Activated CD4-positive, alpha-beta T cell treated with anti-CD3 and anti-CD28 coated beads for 24 hours (primary cell): ENCODE measurements around the gene HOXB2.
A peak's percentile ranks its signal among the peaks of the same experiment; 100 is the strongest.

Experiments
- DNase-seq, 2 donors: peaks; one replicate each; pipeline ENCODE4 v3.0.0-alpha.2; 2020; ENCODE audit warnings: low read depth in 2 of 2

The HOXB2 gene

GRCh38 chr17:48553190-48553547 is 8.3 kb upstream of the HOXB2 start:
- DNase-seq: no peak

DNA sequence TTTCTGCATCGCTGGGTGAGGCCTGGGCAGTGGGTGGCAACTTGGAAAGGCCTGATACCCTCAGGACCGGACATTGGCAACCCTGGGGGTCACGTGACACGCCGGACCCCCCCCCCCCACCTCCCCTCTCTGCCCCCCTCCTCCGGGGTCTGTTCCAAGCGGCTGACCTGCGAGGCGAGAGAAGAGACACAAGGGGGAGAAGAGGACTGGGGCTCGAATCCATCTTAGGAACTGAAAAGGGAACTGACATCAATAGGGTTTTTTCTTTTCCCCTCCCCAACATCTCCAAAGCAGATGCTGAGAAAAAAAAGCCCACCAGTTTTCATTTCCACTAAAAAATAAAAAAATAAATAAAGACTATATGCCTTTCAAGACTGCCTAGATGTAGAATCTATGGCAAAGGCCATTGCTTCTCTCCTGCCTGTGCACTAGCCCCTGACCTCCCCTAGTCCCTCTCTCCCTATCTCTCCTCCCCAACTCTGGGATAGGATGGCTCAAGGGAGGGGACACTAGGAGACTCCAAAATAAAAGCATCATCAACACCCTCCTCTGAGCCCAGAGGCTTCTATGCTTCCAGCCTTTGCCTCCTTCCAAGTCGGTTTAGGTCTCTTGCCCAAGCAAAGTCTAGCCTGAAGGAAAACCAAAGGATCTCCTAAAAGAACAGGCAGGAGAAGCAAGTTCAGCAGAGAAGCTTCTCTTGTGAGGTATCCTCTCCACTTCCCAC is 7.7 kb upstream of the HOXB2 start:
- DNase-seq: no peak

- no peak for DNase-seq
These were observed 6.9 kb upstream of the HOXB2 start for GRCh38 chr17:48551596-48552465.

DNA sequence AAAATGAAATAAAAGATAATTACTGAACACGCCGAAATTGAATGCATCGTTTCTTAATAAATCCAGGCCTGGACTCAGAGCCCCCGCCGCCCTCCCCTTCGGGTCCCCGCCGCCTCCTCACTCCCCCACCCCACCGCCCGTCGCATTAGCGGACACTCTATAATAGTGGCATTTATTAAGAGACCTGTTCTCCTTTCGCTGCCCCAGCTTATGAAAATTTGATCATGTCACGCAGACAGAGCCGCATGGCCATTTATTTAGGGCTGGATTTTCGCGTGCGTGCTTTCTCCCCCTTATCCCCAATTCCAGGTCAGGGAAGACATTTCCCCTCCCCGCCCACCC is 6.3 kb upstream of the HOXB2 start:
- DNase-seq: no peak

DNA sequence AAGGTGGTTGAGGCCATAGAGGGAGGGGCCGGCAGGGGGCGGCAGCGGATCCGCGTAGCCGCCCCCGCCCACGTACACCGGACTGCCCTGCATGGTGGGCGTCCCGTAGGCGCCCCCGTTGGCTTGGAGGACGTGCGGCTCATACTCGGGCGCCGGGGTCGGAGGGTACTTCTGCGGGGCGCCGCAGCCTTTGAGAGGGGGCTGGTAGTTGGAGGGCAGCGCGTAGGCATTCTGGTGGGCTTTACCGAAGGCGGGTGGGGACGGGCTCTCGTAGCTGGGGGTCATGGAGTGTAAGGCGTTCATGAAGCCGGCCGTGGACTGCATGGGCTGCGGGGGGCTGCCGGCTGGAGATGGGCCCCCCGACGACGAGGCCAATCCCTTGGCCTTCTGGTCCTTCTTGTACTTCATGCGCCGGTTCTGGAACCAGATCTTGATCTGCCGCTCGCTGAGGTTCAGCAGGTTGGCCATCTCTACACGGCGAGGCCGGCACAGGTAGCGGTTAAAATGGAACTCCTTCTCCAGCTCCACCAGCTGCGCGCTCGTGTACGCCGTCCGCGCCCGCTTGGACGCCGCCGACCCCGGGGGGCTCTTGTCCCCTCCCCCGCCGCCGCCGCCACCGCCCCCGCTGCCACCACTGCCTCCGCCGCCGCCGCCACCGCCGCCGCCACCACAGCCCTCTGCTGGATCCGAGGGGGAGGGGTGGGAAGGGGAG is 5.7 kb upstream of the HOXB2 start:
- no peak for DNase-seq

DNA sequence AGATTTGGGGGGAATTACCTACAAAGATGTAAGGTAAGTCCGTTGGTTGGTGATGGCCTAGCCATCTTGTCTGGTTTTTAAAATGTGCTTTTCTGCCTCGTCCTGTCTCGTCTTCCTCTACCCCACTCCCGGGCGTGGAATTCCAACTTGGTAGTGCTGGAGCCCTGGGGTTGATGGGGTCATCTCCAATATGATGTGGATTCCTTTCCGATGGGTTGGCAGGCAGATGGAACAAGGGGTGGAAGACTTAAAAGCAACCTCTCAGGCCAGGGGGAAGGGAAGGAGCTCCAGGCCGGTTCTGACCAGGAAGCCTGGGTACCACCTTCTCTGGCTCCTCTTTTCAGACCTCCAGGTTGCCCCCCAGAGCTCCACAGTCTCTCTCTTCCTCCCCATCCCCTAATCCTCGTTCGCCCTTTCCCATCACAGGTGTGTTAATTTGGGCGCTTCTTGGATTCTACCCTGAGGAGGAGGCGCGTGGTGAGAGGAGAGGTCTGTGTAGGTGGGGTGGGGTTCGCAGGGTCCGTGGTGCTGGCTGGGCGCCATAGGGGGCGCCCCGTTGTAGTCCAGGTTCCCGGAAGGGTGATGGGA is 5.1 kb upstream of the HOXB2 start:
- DNase-seq: no peak

DNA sequence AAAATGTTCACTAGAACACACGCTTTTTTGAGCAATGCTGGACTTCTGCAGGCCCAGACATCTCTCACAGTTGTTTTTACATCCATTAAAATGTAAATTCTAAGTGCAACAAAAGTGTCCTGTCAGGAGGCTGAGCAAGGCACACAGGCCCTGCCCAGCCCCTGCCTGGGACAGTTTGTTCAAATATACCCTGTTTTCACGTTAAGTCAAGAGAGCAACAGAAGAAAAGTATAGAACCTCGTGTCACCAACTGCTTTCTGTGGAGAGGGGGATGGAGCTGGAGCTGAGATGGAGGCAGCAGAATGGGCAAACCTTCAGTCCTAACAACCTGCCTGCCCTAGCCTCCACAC is 4.3 kb upstream of the HOXB2 start:
- DNase-seq: no peak

GRCh38 chr17:48548523-48549280 is 3.8 kb upstream of the HOXB2 start:
- DNase-seq: no peak

GRCh38 chr17:48547808-48548522 is 3.1 kb upstream of the HOXB2 start:
- peak in 1 of 2 donors; percentile 31 for DNase-seq

DNA sequence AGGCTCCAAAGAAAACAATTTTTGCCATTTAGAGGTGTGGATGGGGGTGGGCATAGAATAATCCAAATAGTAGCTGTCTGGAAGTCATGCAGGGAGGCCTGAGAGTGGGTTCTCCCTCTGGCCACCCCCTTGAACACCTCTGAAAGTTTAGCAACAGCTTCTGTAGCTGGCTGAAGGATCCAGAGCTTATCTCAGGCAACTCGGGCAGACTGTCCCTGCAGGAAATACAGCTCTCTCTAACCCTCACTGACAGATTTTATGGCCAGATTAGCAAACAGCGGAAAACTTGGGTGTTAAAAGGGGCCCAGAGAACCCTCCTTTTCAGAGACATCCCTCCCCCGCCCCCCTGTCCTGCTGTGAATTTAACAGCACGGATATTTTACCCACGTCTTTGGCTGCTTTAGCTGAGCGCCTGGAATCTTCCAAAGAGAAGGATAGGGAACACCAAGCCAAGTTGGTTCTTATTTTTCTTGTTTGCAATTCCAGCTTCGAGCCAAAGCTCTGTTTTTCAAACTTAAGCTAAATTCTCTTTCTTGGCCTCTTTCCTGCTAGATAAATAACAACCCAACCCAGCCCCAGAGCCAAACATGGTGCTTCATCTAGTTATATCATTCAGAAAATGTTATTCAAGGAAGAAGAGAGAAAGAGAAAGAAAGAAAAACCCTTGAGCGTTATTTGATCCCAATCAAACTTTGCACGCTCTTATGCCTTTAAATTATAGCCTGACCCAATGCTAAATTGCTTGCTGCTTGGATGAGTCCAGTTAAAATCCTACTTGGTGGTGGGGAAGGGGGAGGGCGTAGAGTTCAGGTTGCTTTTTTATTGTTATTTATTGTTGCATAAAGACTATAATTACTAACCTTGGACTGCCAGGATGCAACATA is 2.3 kb upstream of the HOXB2 start:
- DNase-seq: no peak

- no peak for DNase-seq
These were observed 1.4 kb upstream of the HOXB2 start for GRCh38 chr17:48546137-48546923.

GRCh38 chr17:48545539-48545938 is 630 bp upstream of the HOXB2 start:
- DNase-seq: no peak

GRCh38 chr17:48544349-48545021 is 424 bp downstream of the HOXB2 start:
- peak in 1 of 2 donors; percentile 33 for DNase-seq

GRCh38 chr17:48543854-48544348 is 1.0 kb downstream of the HOXB2 start:
- peak in 1 of 2 donors; percentile 23 for DNase-seq

DNA sequence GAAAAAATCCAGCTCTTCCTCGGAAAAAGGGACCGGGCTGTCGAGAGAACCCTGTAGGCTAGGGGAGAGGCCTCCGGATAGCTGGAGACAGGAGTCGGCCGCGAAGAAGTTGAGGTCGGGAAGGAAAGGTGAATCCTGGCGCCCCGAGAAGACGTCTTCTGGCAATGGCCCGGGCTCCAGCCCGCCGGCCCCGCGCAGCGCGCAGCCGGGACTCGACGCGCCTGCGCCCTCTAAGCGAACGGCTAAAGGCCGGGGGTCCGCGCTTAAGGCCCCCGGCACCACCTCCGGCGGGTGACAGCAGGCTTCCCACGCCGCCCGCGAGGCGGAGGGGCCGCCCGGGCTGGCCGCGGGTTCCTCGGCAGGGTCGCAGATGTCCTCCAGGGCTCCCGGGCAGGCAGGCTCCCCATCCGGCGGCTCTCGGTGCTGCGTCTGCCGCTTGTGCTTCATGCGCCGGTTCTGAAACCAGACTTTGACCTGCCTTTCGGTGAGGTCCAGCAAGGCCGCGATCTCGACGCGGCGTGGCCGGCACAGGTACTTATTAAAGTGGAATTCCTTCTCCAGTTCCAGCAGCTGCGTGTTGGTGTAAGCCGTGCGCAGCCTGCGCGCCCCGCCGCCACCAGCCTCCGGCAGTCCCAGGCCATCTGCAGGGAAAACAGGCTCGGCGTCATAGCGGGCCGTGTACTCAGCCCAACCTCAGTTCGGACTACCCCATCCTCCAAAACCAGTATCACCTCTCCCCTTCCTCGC is 1.6 kb downstream of the HOXB2 start:
- DNase-seq: peak in 1 of 2 donors; percentile 50

GRCh38 chr17:48542698-48543106 is 2.2 kb downstream of the HOXB2 start:
- no peak for DNase-seq

DNA sequence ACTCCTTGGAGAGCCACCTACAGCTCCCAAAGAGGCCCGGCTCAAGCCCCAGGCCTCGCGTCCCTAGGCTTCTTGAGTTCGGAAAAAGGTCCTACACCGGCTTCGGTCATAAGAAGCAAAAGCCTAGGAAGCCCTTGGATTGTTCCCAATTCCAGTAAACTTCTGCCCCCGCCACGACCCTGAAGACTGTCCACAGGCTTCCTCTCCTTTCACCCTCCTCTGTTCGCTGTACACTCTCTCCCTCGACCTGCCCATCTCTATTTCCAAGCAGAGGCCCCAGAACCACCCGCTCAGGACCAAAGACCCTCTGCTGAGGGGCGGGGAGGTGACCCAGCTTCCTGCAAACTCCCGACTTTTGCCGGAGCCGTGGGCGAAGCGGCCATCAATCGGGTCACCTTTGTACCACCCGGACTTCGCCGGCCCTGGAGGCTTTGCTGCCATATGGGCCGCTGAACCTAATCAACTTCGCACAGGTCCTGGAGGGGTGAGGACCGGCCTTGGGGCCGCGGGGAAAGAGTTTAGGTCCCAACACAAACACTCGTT is 2.7 kb downstream of the HOXB2 start:
- DNase-seq: peak in 1 of 2 donors; percentile 16
